HG03060 (cell line): ENCODE data around the gene ARID5B.

Source experiments
- ATAC-seq: cut with Tn5 transposase; IDR thresholded peaks from one replicate; pipeline ENCODE4 v1.9.1; 2021; ENCODE audit warnings: low read depth, moderate number of reproducible peaks; ENCODE audit not compliant: unreplicated experiment

The ARID5B gene

DNA sequence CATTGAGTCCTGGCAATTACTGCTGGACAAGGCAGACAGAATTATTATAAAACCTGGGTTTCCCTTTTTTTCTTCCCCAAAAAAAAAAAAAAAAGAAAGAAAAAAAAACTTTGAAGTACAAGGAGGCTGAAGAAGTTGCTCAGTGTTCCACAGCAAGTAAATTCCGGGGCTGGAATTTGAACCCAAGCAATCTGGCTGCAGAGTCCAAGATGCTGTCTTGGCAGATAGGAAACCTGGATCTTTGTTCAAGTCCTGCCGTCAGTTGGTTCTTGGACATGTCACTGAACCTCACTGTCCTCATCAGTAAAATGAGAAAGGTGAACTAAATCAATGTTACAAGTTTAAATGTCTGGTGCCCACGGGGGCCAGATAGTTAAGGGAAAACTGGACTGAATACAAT lies 35.3 kb downstream of the ARID5B start:
- ATAC-seq = no peak

DNA sequence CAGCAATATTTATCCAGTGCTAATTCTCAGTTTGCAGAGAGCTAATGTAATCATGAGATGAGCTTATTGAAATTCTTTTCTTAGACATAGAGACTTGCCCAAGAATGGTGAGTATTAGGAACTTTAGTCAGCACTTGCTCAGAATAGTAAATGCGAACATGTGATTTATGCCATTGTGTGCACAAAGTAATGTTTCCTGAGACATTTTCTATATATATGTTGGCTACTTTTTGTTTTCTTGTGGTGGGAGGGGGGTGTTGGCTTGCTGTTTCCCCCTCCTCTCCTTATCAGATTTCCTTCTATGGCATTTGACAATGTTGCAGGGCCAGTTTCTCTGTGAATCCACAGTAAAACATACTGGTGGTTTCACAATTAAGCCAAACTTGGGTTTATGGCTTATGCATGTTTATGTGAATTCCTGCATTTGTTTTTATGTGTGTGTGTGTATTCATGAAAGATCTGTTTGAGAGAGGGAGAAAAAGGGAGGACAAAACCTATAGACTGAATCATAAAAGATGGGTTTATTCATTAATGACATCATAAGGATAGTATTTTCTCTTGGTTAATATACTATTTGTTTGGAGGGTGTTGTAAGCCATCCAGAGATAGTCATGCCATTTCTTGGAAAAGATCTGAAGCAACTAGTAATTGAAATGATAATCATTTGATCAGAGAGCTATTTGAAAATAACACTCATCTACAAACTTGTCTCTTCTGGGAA lies 36.3 kb downstream of the ARID5B start:
- no peak for ATAC-seq

DNA sequence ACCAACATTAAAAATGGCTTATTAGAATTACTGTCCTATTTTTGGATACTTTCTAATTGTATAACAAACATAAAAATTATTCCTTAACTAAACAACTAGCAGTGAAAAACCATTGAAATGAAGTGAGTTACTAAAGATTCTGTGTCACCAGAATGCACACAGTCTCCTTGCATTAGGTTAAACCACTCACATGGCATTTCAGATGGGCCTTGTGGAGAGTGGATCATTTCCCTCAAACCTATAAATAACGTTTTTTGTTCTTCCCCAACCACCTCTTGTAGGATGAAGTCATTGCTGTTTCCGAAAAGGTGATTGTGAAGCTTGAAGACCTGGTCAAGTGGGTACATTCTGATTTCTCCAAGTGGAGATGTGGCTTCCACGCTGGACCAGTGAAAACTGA lies 38.4 kb downstream of the ARID5B start:
- no peak for ATAC-seq

DNA sequence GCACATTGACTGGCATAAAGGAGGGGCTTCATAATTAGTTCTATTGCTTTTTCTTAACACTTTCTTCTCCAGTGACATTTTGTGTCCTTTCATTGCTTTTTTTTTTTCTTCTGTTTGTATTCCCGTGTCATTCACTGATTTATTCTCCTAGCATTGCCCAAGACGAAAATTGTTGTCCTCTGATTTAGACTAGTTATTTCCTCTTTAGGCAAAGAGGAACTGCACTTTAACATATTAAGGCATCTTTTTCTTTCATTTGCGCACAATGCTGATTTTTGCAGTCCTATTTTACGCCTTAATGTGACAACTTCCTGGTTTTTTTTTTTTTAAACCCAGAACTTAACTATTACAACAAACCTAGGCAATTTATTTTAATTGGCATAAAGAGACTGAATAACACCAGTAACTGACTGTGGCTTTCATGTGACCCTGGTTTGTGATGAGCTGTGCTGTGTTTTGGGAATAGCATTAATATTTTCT lies 39.7 kb downstream of the ARID5B start:
- ATAC-seq = no peak

DNA sequence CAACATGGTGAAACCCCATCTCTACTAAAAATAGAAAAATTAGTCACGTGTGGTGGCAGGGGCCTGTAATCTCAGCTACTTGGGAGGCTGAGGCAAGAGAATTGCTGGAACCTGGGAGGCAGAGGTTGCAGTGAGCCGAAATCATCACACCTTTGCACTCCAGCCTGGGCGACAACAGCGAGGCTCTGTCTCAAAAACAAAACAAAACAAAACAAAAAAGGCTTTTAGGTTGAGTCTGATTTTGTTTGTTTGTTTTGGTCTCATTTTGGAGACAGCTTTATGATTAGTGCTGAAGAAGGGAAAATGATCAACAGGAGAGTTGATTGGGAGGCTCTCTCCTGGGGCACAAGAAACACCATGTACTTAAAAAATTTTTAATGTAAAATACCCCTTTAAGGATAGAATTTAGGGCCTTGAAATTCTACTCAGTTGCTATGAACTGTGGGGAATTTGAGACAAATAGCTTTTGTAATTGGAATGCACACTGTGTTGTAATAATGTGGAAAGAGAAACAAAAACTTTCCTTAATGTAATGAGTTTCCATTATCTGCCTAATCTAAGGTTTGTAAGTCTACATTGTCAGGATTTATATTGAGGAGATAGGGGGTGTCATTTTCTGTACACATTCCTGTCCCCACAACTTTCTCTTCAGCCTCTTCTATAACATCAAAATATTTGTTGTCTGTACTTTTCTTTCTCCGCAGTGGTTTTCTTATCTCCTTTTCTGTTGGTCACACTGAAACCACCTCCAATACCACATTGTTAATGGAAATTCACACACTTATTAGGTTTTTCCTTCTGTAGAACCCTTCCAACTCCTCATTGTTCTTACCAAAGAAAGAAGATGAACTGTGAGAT lies 41.3 kb downstream of the ARID5B start:
- no peak for ATAC-seq

DNA sequence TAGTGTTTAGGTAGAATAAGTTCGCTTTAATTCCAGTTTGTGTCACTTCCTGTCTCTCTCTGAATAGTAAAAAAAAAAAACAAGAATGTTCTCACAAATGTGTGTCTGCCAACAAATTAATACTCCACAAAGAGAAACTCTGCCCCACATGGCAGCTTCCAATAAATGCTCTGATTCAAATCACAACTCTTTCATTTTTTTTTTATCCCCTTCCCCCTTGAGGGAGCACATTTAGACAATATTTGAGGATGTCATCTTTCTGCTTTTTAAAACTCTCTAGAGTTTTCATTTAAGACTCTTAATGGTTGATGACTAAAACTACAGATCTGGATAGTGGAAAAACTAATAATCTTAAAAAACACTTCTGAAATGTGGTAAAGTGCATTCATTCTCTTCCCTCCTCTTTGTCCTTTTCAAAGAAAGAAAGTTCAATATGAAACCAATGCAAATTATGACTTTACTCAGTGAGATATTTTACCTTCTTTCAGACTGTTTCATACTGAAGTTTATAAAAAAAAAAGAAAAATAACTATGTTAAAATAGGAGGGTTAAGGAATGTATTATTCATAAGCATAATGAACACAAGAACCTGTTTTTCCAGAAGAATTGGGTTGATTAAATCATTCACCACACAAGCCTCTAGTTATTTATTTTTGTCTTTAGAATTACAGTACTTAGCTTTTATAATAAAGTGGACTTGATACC lies 42.3 kb downstream of the ARID5B start:
- peak; percentile 49 for ATAC-seq

DNA sequence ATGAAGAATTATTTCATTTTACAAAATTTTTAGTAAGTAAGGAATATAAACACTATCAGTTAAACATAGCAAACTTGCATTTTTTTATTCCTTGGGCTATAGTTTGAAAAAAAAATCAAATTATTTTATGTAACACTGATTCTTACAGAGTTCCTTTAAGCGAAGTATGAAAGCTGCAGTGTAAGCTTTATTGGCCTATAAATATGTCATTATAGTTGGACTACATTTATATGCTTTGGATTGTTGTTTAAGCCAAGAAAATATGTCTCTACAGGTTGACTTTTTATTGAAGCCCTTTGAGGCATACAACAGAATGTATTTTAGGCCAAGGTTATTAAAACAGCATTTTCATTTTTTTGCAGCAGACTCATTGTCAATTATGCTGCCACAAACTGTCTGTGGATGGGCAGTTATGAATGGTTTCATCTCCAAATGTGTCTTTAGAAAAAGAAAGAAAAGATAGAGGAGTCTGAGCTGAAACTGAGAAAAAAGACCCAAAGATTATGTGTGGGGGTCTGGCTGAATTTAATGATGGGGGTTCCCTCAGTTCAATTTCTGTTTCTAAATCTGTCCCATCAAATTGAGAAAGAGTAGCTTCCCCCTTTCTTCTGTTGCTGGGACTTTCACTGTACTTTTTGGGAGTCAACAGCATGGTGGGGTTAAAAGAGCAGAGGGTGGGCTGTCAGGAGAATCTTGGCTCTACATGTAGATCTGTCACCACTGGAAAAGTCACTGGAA lies 43.1 kb downstream of the ARID5B start:
- no peak for ATAC-seq

DNA sequence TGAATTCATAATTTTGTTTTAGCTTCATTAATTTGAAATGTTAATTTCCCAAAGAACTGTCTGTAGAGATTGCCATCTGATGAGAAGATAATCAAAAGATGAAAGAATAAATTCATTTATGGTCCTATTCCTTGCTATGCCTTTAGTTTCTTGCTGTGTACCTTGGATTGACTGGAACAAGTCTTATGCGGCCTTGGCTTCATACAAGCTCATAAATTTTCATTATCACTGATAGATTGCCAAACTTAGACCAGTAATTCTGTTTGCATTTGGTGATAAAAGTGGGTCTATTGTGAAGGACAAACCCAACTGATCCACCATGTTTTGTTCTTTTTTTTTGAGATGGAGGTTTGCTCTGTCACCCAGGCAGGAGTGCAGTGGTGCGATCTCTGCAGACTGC lies 48.2 kb downstream of the ARID5B start:
- no peak for ATAC-seq

DNA sequence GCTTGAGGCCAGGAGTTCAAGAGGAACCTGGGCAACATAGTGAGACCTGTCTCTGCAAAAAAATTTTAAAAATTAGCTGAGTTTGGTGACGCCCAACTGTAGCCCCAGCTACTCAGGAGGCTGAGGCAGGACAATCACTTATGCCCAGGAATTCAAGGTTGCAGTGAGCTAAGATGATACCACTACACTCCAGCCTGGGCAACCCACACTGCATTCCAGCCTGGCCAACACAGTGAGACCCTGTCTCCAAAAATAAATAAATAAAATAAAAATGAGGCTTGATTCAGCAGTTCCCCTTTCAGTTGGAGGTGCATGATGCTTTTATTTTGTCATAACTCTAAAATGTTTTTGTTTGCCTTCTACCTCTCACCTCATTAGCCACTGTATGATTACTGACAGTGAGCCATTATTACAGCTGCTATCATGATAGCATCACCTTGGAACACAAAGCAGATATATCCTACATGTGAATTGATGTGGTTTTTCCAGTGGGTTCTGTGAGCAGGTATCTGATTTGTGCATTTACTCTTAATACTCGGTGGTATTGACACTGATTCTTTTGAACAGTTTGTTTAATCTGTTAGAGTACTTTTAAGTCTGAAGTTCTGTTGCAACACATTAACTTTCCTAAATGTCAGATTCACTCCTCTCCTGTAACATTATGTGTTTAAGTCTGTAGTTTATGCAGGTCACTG lies 49.1 kb downstream of the ARID5B start:
- ATAC-seq = no peak

DNA sequence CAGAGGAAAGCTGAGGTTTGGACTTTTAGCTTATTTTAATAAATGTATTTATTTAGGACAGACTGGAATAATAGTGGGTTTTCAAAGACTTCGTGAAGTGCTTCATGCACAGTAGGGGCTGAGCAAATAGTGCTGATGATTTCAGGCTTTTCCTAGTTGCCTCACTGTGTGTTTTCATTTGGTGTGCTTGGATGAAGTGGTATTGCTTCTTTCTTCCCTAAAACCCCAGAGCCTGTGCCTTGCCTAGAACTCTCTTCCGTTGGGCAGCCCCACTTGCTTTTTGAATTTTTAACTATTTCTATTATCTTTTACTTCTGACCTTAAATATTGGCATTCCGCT lies 49.6 kb downstream of the ARID5B start:
- no peak for ATAC-seq

DNA sequence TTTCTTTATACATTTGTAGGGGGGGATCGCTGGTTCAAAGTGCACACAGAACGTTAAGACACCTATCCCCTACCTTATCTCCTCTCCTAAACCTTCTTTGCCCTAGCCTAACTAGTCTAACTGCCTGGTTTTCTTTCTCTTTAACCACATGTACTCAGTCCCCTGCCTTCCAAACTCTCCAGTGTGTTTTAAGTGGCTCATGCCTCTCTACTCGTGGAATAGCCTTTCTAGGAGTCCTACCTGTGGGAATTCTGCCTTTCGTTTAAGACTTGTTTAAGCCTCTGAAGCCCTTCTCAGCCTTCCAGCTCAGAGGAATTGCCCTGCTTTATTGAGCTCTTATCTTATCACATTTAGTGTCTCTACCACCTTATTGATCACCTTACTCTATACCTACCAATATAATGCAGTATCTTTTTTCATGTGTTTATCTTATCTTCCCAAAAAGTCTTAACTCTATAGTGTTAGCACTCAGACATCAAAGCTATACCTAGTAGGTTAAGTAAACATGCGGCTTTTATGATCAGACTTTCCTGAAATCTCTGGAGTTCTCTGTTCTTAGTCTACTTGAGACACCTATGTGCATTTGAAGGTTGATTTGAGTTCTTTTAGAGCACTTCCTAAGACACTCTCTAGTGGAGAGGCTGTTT lies 50.7 kb downstream of the ARID5B start:
- no peak for ATAC-seq

DNA sequence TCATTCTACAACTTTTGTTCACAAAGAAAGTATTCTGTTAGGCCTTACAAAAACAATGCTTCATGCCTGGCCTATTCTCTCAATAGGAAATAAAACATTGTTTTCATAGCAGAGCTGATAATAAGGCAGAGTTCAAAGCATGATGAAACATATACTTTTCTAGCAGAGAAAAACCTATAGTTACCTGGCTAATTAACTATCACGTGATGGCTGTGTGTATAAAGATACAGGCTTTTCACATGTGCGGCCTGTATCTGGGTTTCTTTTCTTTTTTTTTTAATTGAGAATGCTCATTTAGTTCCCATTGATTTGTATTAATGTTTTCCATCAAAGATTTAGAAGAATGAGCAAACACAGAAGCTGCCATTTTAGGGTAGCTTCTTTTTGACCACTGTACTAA lies 51.7 kb downstream of the ARID5B start:
- ATAC-seq = no peak

DNA sequence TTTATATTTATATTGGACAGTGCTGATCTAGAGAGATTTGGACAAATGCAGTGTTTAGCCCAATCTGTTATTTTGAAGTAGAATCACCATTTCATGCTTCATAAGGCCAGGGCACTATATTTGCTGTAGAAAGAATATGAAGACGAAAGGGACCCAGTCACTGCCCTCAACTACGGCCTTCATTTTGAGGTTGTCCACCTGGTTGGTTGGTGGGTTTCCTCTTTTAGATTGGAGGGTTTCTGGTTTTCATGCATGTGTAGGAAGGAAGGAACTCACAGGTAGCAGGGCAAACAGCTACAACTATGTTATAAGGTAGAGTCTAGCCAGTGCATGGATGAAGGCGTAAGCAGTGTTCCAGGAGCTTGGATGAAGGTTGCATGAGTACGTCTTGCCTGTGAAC lies 56.3 kb downstream of the ARID5B start:
- no peak for ATAC-seq

DNA sequence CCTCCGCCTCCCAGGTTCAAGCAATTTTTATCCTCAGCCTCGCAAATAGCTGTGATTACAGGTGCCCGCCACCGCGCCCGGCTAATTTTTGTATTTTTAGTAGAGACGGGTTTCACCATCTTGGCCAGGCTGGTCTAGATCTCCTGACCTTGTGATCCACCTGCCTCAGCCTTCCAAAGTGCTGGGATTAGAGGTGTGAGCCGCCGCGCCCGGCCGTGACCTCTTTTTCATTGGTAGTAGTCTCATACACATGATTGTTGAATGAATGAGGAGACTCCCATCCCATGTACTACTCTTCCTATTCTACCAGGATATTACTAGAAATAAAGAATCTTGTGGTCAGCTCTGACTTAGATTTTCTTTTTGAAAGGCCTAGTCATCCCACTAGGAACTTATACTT lies 56.8 kb downstream of the ARID5B start:
- ATAC-seq = no peak

DNA sequence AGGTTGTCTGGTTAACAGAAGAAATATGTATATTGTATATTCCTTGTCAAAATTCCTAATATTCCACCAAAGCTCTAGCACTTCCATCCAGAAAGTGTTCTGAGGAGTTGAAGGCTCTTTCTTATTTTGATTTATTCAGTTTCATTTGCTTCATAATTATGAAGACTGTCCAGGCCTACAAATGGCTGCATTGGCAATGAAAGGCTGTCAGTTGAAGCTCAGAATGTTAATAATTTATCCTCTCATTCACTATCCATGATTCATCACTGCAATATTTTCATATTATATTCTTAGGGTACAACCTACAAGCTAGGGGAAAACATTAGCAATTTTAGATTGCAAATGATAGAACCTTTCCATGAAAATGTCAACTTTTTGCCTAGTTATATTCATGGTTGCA lies 57.3 kb downstream of the ARID5B start:
- ATAC-seq = no peak

DNA sequence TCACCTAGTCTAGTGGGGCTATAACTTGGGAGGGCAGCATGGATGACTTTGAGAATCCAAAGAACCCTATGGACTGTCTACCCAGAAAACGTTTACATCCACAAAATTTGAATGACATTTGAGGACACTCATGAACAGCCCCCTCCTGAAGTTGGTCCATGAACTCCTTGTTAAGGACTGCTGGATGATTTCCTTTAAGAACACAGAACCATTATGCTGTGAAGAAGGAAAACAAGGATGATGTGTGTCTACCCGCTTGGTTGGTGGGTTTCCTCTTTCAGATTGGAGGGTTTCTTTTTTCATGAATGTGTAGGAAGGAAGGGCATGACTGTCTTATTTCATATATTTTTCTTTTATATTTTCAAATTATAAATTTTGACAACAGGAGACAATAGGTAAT lies 58.3 kb downstream of the ARID5B start:
- no peak for ATAC-seq

DNA sequence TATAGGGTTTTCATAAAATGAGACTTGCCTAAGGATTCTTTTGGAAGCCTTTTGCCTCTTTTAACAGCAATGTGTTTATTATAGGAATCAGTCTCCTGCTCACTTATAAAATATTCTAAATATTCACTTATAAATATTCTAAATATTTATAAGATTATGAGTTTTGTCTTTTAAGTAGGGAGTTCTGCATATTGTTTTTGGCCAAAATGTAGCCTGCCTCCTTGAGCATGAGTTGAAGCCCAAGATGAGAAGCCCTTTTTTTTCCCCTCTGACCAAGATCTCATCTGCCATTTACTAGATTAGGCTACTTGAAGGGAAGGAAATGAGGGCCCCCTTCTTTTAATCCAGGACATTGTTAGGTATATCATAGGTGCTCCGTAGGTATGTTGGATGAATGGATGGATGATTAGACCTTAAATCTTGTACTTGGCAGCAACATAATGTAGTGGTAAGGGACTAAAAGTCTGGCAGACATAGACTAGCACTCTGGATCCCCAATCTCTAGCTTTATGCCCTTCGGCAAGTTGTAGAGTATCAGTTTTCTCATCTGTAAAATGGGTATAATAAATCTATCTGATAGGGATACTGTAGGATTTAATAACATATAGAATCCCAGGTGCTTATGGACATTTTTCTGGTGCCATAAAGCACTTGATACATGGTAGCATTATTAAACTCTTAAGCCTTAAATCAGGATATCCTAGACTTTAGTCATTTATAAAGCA lies 59.1 kb downstream of the ARID5B start:
- ATAC-seq = no peak

DNA sequence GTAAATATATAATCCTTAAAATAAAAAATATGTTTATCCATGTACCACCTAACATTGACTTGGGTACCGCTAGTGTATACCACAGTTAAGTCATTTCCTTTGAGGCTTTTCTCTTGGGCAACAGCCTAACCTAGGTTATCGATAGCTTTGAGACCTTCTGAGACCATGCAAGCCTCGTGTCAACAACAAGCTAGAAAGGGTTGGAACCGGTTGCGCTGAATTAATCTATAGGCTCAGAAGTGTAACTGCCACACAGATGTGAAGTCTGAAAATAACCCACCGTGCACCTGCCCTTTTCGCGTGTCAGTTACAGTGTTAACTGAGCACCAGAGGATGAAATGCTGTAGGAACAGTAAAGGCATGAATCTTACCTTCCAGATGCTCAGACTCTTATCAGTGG lies 59.8 kb downstream of the ARID5B start:
- peak; percentile 54 for ATAC-seq

DNA sequence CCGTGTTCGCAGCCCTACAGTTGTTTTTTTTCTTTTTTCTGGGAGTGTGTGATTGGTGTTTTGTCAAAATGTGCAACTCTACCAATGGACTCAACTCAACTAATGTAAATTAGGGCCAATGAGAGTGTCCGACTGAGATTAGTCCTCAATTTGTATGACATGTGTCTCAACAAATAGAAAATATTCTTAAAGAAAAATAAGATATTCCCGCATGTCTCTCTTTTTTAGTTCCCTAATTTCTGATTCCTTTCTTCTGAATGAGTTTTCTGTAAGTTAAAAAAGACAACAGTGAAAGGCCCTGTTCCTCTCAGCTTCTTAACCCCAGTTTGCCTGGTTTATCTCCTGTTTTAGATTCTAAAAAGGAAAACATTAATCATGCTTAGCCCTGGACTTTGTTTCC lies 61.5 kb downstream of the ARID5B start:
- ATAC-seq = no peak
